Vagina (tissue), 2 donors: ENCODE measurements around the gene SPSB3. TPM values are rescaled to one million over a fixed set of nuclear protein-coding genes. Genes with fewer than 3 reads are reported as not detected.

ENCODE experiments used
- DNase-seq, 2 donors: peaks; one replicate each; pipeline ENCODE4 v3.0.0-alpha.2; 2017; ENCODE audit errors: extremely low spot score in 2 of 2
- H3K27ac ChIP-seq: fragments of 200-600 bp; sonication (generic); one replicate; pipeline ENCODE4 v1.5.1; 2019
- H3K27me3 ChIP-seq: fragments of 200-600 bp; sonication (generic); one replicate; pipeline ENCODE4 v1.5.1; 2019
- H3K36me3 ChIP-seq, 2 donors: fragments of 200-600 bp; sonication (generic); one replicate each; pipeline ENCODE4 v1.5.1; 2017 to 2019
- H3K4me1 ChIP-seq: fragments of 200-600 bp; sonication (generic); one replicate; pipeline ENCODE4 v1.5.1; 2019
- H3K4me3 ChIP-seq, 2 donors: fragments of 200-600 bp; sonication (generic); 1 replicate in 1 of 2; 2 replicates in 1 of 2; pipeline ENCODE4 v1.5.1; 2016 to 2019
- H3K9me3 ChIP-seq: fragments of 200-600 bp; sonication (generic); one replicate; pipeline ENCODE4 v1.5.1; 2019
- CTCF ChIP-seq, 3 experiments: fragments of 450-650 bp in 2 of 3; fragments of 200-600 bp in 1 of 3; sonication (generic) in 1 of 3; IDR thresholded peaks; one replicate each; pipeline ENCODE4 v1.5.1; 2017 to 2019; ENCODE audit warnings: antibody characterized with exemption in 3 of 3, mild to moderate bottlenecking in 2 of 3, moderate library complexity in 2 of 3
- POLR2A ChIP-seq, 2 donors: fragments of 450-650 bp; IDR thresholded peaks; one replicate each; pipeline ENCODE4 v1.6.1; 2017; ENCODE audit warnings: antibody characterized with exemption in 2 of 2, mild to moderate bottlenecking in 2 of 2, moderate library complexity in 2 of 2
- POLR2AphosphoS5 ChIP-seq, 2 donors: sonication (generic); formaldehyde crosslinking; IDR thresholded peaks; one replicate each; pipeline ENCODE4 v1.9.0; 2017; ENCODE audit warnings: antibody characterized with exemption in 2 of 2, mild to moderate bottlenecking in 2 of 2, low read depth in 1 of 2; ENCODE audit not compliant: insufficient read depth in 1 of 2
- intact Hi-C: fragments of 100-400 bp; cut with DNase I; formaldehyde crosslinking; loops from one replicate; pipeline ENCODE4 v1.15.1; 2023
- total RNA-seq: library from RNA; depleted of rRNA; stranded (reverse); fragments of >200 nt; gene quantifications from one replicate; pipeline ENCODE4 v1.2.3, GENCODE V29; 2016

SPSB3 gene
- total RNA-seq, 1 donor from 2014 or later: 75.9 TPM

GRCh38 chr16:1763521-1764511 is 18.6 kb downstream of the SPSB3 start:
- DNase-seq: no peak

GRCh38 chr16:1762879-1763520 is 19.4 kb downstream of the SPSB3 start:
- H3K36me3 ChIP-seq: peaks cover 0 to 73% of the 10 kb centered on the region in 2 donors
- no peaks in the 10 kb centered on the region for H3K27me3 ChIP-seq
- no peaks in the 10 kb centered on the region for H3K4me1 ChIP-seq
- H3K27ac ChIP-seq: no peak overlapping the region
- TF ChIP-seq POLR2A (IDR thresholded peaks at IDR 0.05) (no peak), POLR2AphosphoS5 (IDR thresholded peaks at IDR 0.05; ENCODE audit: insufficient read depth in 1 of 2, low read depth in 1 of 2) (no peak), CTCF (IDR thresholded peaks at IDR 0.05) (no peak)
- intact Hi-C loops: no loop called here
- DNase-seq: no peak
- H3K9me3 ChIP-seq: no peaks in the 10 kb centered on the region
- H3K4me3 ChIP-seq: no peak overlapping the region

More at GRCh38 chr16:1763521-1764511, 18.6 kb downstream of the SPSB3 start:
- Histone ChIP-seq H3K27ac (no peak overlapping the region), H3K4me1 (no peaks in the 10 kb centered on the region), H3K36me3 (peaks cover 0 to 72% of the 10 kb centered on the region in 2 donors), H3K4me3 (no peak overlapping the region), H3K9me3 (no peaks in the 10 kb centered on the region), H3K27me3 (no peaks in the 10 kb centered on the region)
- intact Hi-C loops: no loop called here
- TF ChIP-seq CTCF (IDR thresholded peaks at IDR 0.05) (no peak), POLR2AphosphoS5 (IDR thresholded peaks at IDR 0.05; ENCODE audit: insufficient read depth in 1 of 2, low read depth in 1 of 2) (no peak), POLR2A (IDR thresholded peaks at IDR 0.05) (no peak)

- no peaks in the 10 kb centered on the region for H3K27me3 ChIP-seq
- peaks cover 0 to 74% of the 10 kb centered on the region in 2 donors for H3K36me3 ChIP-seq
- no peak overlapping the region for H3K27ac ChIP-seq
- intact Hi-C loops: no loop called here
- no peak for DNase-seq
- H3K9me3 ChIP-seq: no peaks in the 10 kb centered on the region
- H3K4me3 ChIP-seq: no peak overlapping the region
- TF ChIP-seq POLR2AphosphoS5 (IDR thresholded peaks at IDR 0.05; ENCODE audit: insufficient read depth in 1 of 2, low read depth in 1 of 2) (no peak), POLR2A (IDR thresholded peaks at IDR 0.05) (no peak), CTCF (IDR thresholded peaks at IDR 0.05) (no peak)
- H3K4me1 ChIP-seq: no peaks in the 10 kb centered on the region
Measured at GRCh38 chr16:1762196-1762878, 20.0 kb downstream of the SPSB3 start.

GRCh38 chr16:1761751-1762150 is 20.6 kb downstream of the SPSB3 start:
- intact Hi-C loops: no loop called here
- no peak for TF ChIP-seq POLR2AphosphoS5 (IDR thresholded peaks at IDR 0.05; ENCODE audit: insufficient read depth in 1 of 2, low read depth in 1 of 2)
- no peak for TF ChIP-seq POLR2A (IDR thresholded peaks at IDR 0.05)
- no peak for TF ChIP-seq CTCF (IDR thresholded peaks at IDR 0.05)
- DNase-seq: no peak
- H3K9me3 ChIP-seq: no peaks in the 10 kb centered on the region
- H3K36me3 ChIP-seq: peaks cover 0 to 74% of the 10 kb centered on the region in 2 donors
- no peak overlapping the region for H3K27ac ChIP-seq
- no peaks in the 10 kb centered on the region for H3K27me3 ChIP-seq
- no peak overlapping the region for H3K4me3 ChIP-seq
- H3K4me1 ChIP-seq: no peaks in the 10 kb centered on the region
